Prostate gland (tissue), 2 donors: ENCODE measurements around the gene IDUA. TPM values are rescaled to one million over a fixed set of nuclear protein-coding genes. Genes with fewer than 3 reads are reported as not detected.

Source experiments
- DNase-seq: peaks from one replicate; pipeline ENCODE4 v3.0.0-alpha.2; 2019; ENCODE audit warnings: low spot score
- H3K27ac ChIP-seq, 2 donors: fragments of 200-600 bp; sonication (generic); 2 replicates each; pipeline ENCODE4 v1.5.1; 2017 to 2019
- H3K27me3 ChIP-seq: fragments of 200-600 bp; sonication (generic); replicated peaks from 2 replicates; pipeline ENCODE4 v1.5.1; 2019; ENCODE audit not compliant: insufficient read depth
- H3K36me3 ChIP-seq, 2 donors: fragments of 200-600 bp; sonication (generic); 1 replicate in 1 of 2; 2 replicates in 1 of 2; pipeline versions ENCODE4 v1.5.1 to v1.8.1; 2017 to 2019
- H3K4me1 ChIP-seq: fragments of 200-600 bp; sonication (generic); replicated peaks from 2 replicates; pipeline ENCODE4 v1.5.1; 2019
- H3K4me3 ChIP-seq, 2 donors: fragments of 200-600 bp; sonication (generic); 2 replicates each; pipeline ENCODE4 v1.5.1; 2017 to 2019
- H3K9me3 ChIP-seq: fragments of 200-600 bp; sonication (generic); 2 replicates; pipeline ENCODE4 v1.5.1; 2017
- POLR2A ChIP-seq: fragments of 450-650 bp; IDR thresholded peaks from one replicate; pipeline ENCODE4 v1.6.1; 2016; ENCODE audit warnings: antibody characterized with exemption, mild to moderate bottlenecking
- POLR2AphosphoS5 ChIP-seq: sonication (generic); formaldehyde crosslinking; IDR thresholded peaks from one replicate; pipeline ENCODE4 v1.6.1; 2017; ENCODE audit warnings: antibody characterized with exemption
- WGBS: methylation state at CpG from one replicate; pipeline ENCODE4 v1.1.5; 2018; 5-methylcytosine and 5-hydroxymethylcytosine counted together
- intact Hi-C: fragments of 100-400 bp; cut with DNase I; formaldehyde crosslinking; loops from one replicate; pipeline ENCODE4 v1.14.2; 2022
- total RNA-seq, 2 donors: library from RNA; depleted of rRNA; stranded (reverse); fragments of >200 nt; gene quantifications; one replicate each; pipeline ENCODE4 v1.1.0, GENCODE V29; 2016
- TF ChIP-seq, protein P1 (sequence below), 4 experiments: fragments of 200-600 bp in 2 of 4; fragments of 450-650 bp in 2 of 4; sonication (generic) in 2 of 4; IDR thresholded peaks; 1 replicate in 3 of 4; 2 replicates in 1 of 4; pipeline ENCODE4 v1.5.1; 2016 to 2019; ENCODE audit warnings: antibody characterized with exemption in 4 of 4, mild to moderate bottlenecking in 2 of 4, moderate library complexity in 2 of 4

The IDUA gene
- total RNA-seq, 2 donors from 2014 or later: 53.6 to 56.8 TPM

DNA sequence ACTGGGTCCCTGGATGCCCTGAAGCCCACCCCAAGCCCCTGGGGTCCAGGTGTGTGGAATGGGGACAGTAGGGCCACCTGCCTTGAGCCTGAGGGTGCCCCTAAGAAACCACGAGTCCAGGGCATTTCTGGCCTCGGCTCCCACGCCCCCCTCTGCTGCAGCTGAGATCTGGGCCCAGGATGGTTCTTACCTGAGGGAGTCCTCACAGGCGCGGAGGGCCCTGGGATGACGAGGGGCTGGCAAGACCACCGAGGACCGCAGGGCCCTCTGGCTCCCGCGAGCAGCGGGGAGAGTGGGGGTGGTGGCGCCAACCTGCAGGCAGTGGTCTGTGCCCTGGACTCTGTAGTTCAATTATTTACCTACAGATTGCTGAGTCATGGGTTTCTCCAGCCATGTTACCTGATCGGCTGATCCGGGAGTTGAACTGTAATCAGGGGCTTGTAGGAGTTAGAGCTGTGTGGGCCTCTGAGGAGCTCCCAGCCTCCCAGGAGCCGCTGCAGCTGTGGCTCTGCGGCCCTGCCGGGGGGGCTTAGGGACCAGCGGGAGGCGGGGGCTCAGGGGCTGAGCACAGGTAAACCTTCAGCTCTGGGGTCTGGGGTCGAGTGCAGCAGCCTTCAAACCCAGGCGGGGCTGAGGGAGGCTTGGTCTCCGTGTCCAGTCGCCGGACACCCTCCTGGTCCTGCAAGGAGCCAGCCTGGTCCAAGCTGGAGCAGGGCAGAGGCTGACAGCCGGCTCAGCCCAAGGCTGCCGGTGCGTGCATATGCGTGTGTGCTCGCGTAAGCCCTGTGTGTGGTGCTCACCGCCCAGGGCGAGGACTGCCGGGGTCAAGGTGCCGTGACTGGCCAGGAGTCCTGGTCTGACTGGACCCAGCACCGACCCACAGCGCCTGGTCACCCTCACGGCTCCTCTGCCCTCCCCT lies 6.5 kb downstream of the IDUA start, which contains the start of gene SLC26A1:
TSS of gene SLC26A1 (minus strand) at position 294 of the 919 bp plus-strand sequence. CDS start 1,701 bp downstream, outside the sequence.
- peak within 1 kb of the TSS; percentile 17 to 70 for H3K27ac ChIP-seq
- no peaks in the 10 kb centered on the region for H3K36me3 ChIP-seq
- peaks cover 12% of the 10 kb centered on the region for H3K4me1 ChIP-seq
- no peak within 1 kb of the TSS for H3K4me3 ChIP-seq
- H3K27me3 ChIP-seq: no peaks in the 10 kb centered on the region
- no peaks in the 10 kb centered on the region for H3K9me3 ChIP-seq
- DNase-seq: no peak
- intact Hi-C loops: no loop called here
- TF ChIP-seq POLR2AphosphoS5: no peak
- TF ChIP-seq, protein P1, sequence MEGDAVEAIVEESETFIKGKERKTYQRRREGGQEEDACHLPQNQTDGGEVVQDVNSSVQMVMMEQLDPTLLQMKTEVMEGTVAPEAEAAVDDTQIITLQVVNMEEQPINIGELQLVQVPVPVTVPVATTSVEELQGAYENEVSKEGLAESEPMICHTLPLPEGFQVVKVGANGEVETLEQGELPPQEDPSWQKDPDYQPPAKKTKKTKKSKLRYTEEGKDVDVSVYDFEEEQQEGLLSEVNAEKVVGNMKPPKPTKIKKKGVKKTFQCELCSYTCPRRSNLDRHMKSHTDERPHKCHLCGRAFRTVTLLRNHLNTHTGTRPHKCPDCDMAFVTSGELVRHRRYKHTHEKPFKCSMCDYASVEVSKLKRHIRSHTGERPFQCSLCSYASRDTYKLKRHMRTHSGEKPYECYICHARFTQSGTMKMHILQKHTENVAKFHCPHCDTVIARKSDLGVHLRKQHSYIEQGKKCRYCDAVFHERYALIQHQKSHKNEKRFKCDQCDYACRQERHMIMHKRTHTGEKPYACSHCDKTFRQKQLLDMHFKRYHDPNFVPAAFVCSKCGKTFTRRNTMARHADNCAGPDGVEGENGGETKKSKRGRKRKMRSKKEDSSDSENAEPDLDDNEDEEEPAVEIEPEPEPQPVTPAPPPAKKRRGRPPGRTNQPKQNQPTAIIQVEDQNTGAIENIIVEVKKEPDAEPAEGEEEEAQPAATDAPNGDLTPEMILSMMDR (IDR thresholded peaks at IDR 0.05): no peak
- 82% methylated on average over 37 of the region's 37 CpGs for WGBS

DNA sequence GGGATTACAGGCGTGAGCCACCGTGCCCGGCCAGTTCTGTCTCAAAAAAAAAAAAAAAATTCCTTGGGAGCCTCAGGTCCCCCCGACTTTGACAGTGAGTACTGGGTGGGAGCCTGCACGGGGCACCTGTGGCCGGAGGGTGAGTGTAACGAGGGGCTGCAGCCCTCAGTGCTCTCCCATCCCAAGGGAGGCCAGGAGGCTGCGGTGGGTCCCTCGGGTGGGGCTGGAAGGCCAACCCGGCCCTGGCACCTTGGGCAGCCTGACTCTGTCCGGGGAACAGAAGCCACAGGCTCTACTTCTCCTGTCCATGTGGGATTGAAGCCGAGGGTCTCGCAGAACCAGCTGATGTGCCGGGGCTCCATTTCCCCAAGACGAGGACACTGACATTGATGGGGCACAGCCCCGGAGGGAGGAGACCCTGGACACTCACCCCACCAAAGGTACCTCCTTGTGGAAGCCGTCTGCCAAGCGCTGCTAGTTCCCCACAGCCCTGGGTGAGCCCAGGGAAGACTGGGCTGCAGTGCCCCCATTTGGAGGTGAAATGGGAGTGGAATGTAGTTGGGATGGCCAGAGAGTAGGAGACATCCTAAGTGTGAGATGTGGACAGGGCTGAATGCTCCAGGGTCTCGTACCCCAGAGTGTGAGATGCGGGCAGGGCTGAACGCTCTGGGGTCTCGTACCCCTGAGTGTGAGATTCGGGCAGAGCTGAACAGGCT lies 8.6 kb downstream of the IDUA start:
- 92% methylated on average over 23 of the region's 23 CpGs for WGBS
- no peak for DNase-seq
- intact Hi-C loops: no loop called here
- Histone ChIP-seq H3K4me1 (peaks cover 12% of the 10 kb centered on the region), H3K9me3 (no peaks in the 10 kb centered on the region), H3K4me3 (no peak overlapping the region), H3K27me3 (peaks cover 4% of the 10 kb centered on the region), H3K27ac (no peak overlapping the region), H3K36me3 (no peaks in the 10 kb centered on the region)
- TF ChIP-seq, protein P1 (IDR thresholded peaks at IDR 0.05): no peak
- TF ChIP-seq POLR2A: no peak
- TF ChIP-seq POLR2AphosphoS5: no peak

DNA sequence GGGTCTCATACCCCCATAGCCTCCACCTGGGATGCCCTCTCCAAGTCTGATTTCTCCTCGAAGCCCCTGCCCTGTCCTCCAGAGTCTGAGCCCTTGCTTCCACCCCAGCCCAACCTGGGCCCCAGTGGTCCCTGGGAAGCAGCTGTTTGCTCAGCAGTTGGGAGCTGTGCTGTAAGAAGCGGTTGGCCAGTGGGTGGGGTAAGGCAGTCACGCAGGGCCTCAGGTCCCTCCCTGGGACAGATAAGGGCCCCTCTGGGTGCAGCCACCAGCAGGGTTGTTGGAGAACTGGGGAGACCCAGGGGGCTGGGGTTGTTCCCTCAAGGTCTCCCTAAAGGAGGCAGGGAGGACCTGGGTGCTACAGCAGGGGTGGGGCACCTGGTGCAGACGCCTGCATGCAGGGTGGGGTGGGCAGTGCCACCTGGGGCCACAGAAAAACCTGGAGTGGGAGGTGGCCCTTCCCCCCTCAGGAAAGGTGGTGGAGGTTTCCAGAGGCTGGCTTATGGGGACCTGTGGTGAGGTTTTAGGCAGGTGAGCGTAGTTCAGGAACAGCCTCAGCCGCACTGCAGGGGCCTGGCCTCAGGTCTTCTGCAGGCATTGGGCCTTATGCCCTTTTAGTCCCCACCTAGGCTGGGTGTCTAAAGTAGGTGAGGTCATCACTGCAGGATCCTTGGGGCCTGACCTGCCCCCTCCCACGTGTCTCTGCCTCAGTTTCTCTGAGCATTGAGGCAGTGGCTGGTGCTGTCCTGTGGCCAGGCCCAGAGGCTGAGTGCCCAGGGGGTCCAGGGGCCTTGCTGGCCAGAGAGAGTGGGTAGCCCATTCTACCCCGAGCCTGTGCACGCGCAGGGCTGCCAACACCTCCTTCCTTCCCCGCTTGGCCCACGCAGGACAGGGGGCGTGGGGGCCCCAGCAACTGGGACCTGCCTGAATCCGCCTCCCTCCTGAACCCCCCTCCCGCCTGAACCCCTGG lies 9.5 kb downstream of the IDUA start:
- H3K27ac ChIP-seq: no peak overlapping the region
- WGBS: 62% methylated on average over 15 of the region's 15 CpGs
- no peaks in the 10 kb centered on the region for H3K9me3 ChIP-seq
- no peaks in the 10 kb centered on the region for H3K36me3 ChIP-seq
- H3K4me3 ChIP-seq: no peak overlapping the region
- intact Hi-C loops: no loop called here
- no peak for DNase-seq
- H3K27me3 ChIP-seq: peaks cover 10% of the 10 kb centered on the region
- TF ChIP-seq, protein P1 (IDR thresholded peaks at IDR 0.05): no peak
- TF ChIP-seq POLR2A: no peak
- TF ChIP-seq POLR2AphosphoS5: no peak
- peaks cover 12% of the 10 kb centered on the region for H3K4me1 ChIP-seq

DNA sequence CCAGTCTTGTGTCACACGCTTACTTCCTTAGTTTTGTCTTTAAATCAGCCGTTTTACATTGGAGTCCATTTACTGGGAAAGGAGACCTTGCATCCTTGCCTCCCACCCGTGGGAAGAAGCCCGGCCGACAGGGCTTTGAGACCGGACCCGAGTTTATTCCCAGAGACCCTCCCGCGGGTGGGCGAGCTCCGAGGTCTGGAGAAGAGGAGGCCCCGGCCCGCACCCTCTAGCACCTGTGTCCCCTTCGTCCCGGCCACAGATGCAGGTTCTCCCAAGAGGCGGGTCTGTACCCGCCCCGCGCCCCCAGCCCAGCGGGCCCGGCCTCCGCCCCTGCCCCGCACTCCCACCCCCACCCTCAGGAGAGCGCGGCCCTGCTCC lies 10.1 kb downstream of the IDUA start:
- TF ChIP-seq POLR2A (no peak), POLR2AphosphoS5 (no peak)
- TF ChIP-seq, protein P1 (IDR thresholded peaks at IDR 0.05): no peak
- H3K9me3 ChIP-seq: no peaks in the 10 kb centered on the region
- no peaks in the 10 kb centered on the region for H3K36me3 ChIP-seq
- peaks cover 12% of the 10 kb centered on the region for H3K4me1 ChIP-seq
- 11% methylated on average over 20 of the region's 25 CpGs for WGBS
- no peak overlapping the region for H3K27ac ChIP-seq
- peak overlapping the region in 1 of 2 donors; percentile 29 for H3K4me3 ChIP-seq
- H3K27me3 ChIP-seq: peaks cover 16% of the 10 kb centered on the region
- DNase-seq: no peak
- intact Hi-C loops: no loop called here
